Endodermal cell (in vitro differentiated cells): ENCODE results near the gene TFB2M. TPM values are rescaled to one million over a fixed set of nuclear protein-coding genes. Genes with fewer than 3 reads are reported as not detected.

Experiments
- DNase-seq: peaks from one replicate; pipeline ENCODE4 v3.0.0-alpha.2; 2017
- H3K27ac ChIP-seq: 2 replicates; pipeline ENCODE4 v1.5.1; 2013; ENCODE audit warnings: mild to moderate bottlenecking, low read depth, low read length, moderate library complexity
- H3K27me3 ChIP-seq: 2 replicates; pipeline ENCODE4 v1.6.1; 2013; ENCODE audit warnings: mild to moderate bottlenecking, low read length, moderate library complexity; ENCODE audit not compliant: insufficient read depth, control insufficient read depth, poor library complexity, severe bottlenecking
- H3K36me3 ChIP-seq: 2 replicates; pipeline ENCODE4 v1.7.0; 2013; ENCODE audit warnings: mild to moderate bottlenecking, low read length, moderate library complexity; ENCODE audit not compliant: control insufficient read depth, insufficient read depth
- H3K4me1 ChIP-seq: one replicate; pipeline ENCODE4 v1.7.0; 2013; ENCODE audit warnings: low read length; ENCODE audit not compliant: control insufficient read depth, insufficient read depth
- H3K4me3 ChIP-seq: 2 replicates; pipeline ENCODE4 v1.5.1; 2013; ENCODE audit warnings: mild to moderate bottlenecking, low read length, moderate library complexity
- H3K9ac ChIP-seq: 2 replicates; pipeline ENCODE4 v1.6.1; 2013; ENCODE audit warnings: mild to moderate bottlenecking, low read length, moderate library complexity; ENCODE audit not compliant: poor library complexity, severe bottlenecking; ENCODE audit errors: extremely low read depth
- H3K9me3 ChIP-seq: 2 replicates; pipeline ENCODE4 v1.6.1; 2013; ENCODE audit warnings: mild to moderate bottlenecking, low read length, moderate library complexity; ENCODE audit not compliant: control insufficient read depth
- H3K27ac Mint-ChIP-seq: 2 replicates; pipeline ENCODE4 v1.8.0; 2020; ENCODE audit warnings: mixed read lengths
- H3K27me3 Mint-ChIP-seq: 2 replicates; pipeline ENCODE4 v1.8.0; 2021; ENCODE audit warnings: mild to moderate bottlenecking, mixed read lengths; ENCODE audit not compliant: insufficient read depth
- H3K36me3 Mint-ChIP-seq: 2 replicates; pipeline ENCODE4 v1.8.0; 2020; ENCODE audit warnings: low read depth, mixed read lengths
- H3K4me1 Mint-ChIP-seq: 2 replicates; pipeline ENCODE4 v1.8.0; 2020; ENCODE audit warnings: mixed read lengths
- H3K4me3 Mint-ChIP-seq: 2 replicates; pipeline ENCODE4 v1.8.0; 2020; ENCODE audit warnings: mild to moderate bottlenecking, moderate library complexity, mixed read lengths
- H3K9me3 Mint-ChIP-seq: 2 replicates; pipeline ENCODE4 v1.8.0; 2020; ENCODE audit warnings: mild to moderate bottlenecking, mixed read lengths
- CTCF ChIP-seq: fragments of 200-600 bp; sonication (generic); conservative IDR thresholded peaks from 2 replicates; pipeline ENCODE4 v1.5.0; 2021; ENCODE audit warnings: antibody characterized with exemption, mild to moderate bottlenecking
- WGBS, 2 experiments: methylation state at CpG; one replicate each; pipeline versions ENCODE4 v1.1.5 to v1.1.7; 2013; ENCODE audit warnings: missing lambda C conversion rate in 2 of 2, mixed read lengths in 1 of 2; ENCODE audit not compliant: insufficient coverage in 1 of 2, insufficient read length in 1 of 2; 5-methylcytosine and 5-hydroxymethylcytosine counted together
- total RNA-seq, 2 donors: library from RNA; stranded (reverse); fragmentation: NEBNext Ultra II Directional in 1 of 2; extraction: Animal tissue kit (Norgen Biotek cat#: 25700) in 1 of 2; gene quantifications; 2 replicates in 1 of 2; 3 replicates in 1 of 2; pipeline ENCODE4 v1.2.1, GENCODE V29; 2021

Gene TFB2M
- total RNA-seq, 2 donors from 2014 or later: 13.2 to 13.7 TPM

GRCh38 chr1:246597971-246598370 is 31.9 kb upstream of the TFB2M start:
- Mint-ChIP-seq H3K4me1 (no peaks in the 10 kb centered on the region), H3K36me3 (peaks cover 11% of the 10 kb centered on the region), H3K9me3 (no peaks in the 10 kb centered on the region), H3K4me3 (no peak overlapping the region), H3K27ac (no peak overlapping the region), H3K27me3 (no peaks in the 10 kb centered on the region)
- Histone ChIP-seq H3K9ac (no peak overlapping the region), H3K9me3 (no peaks in the 10 kb centered on the region), H3K27me3 (no peaks in the 10 kb centered on the region), H3K36me3 (peaks cover 14% of the 10 kb centered on the region), H3K27ac (no peak overlapping the region), H3K4me3 (no peak overlapping the region), H3K4me1 (no peaks in the 10 kb centered on the region)
- no peak for TF ChIP-seq CTCF
- no peak for DNase-seq
- 94 to 98% methylated on average over 6 to 7 of the region's 7 CpGs for WGBS, 2 experiments

GRCh38 chr1:246597340-246597739 is 31.3 kb upstream of the TFB2M start:
- H3K4me1 ChIP-seq: no peaks in the 10 kb centered on the region
- no peak overlapping the region for H3K4me3 ChIP-seq
- DNase-seq: no peak
- no peak overlapping the region for H3K27ac ChIP-seq
- Mint-ChIP-seq H3K4me1 (no peaks in the 10 kb centered on the region), H3K27ac (no peak overlapping the region), H3K4me3 (no peak overlapping the region), H3K9me3 (no peaks in the 10 kb centered on the region), H3K27me3 (no peaks in the 10 kb centered on the region), H3K36me3 (peaks cover 16% of the 10 kb centered on the region)
- no peaks in the 10 kb centered on the region for H3K27me3 ChIP-seq
- TF ChIP-seq CTCF: no peak
- H3K9ac ChIP-seq: no peak overlapping the region
- 91% methylated on average over 3 of the region's 5 CpGs; no CpG with 5 or more reads in 1 of the 2 experiments for WGBS, 2 experiments
- peaks cover 18% of the 10 kb centered on the region for H3K36me3 ChIP-seq
- H3K9me3 ChIP-seq: no peaks in the 10 kb centered on the region

- no peak overlapping the region for H3K27ac Mint-ChIP-seq
- no peaks in the 10 kb centered on the region for H3K27me3 Mint-ChIP-seq
- Histone ChIP-seq H3K27ac (no peak overlapping the region), H3K4me1 (no peaks in the 10 kb centered on the region), H3K9me3 (peaks cover 12% of the 10 kb centered on the region), H3K9ac (no peak overlapping the region), H3K4me3 (no peak overlapping the region), H3K27me3 (no peaks in the 10 kb centered on the region), H3K36me3 (peaks cover 28% of the 10 kb centered on the region)
- H3K36me3 Mint-ChIP-seq: peaks cover 30% of the 10 kb centered on the region
- WGBS, 2 experiments: 90 to 97% methylated on average over 3 of the region's 3 CpGs
- H3K4me1 Mint-ChIP-seq: no peaks in the 10 kb centered on the region
- no peak for TF ChIP-seq CTCF
- H3K9me3 Mint-ChIP-seq: peaks cover 9% of the 10 kb centered on the region
- no peak for DNase-seq
- no peak overlapping the region for H3K4me3 Mint-ChIP-seq
Measured at GRCh38 chr1:246595146-246595545, 29.1 kb upstream of the TFB2M start.
